COR-L47 (cell line): ENCODE measurements around the gene EFHC2.

Experiments used
- DNase-seq: peaks from one replicate; lab custom pipeline; 2025; lab: John Stamatoyannopoulos, UW

The EFHC2 gene, protein sequence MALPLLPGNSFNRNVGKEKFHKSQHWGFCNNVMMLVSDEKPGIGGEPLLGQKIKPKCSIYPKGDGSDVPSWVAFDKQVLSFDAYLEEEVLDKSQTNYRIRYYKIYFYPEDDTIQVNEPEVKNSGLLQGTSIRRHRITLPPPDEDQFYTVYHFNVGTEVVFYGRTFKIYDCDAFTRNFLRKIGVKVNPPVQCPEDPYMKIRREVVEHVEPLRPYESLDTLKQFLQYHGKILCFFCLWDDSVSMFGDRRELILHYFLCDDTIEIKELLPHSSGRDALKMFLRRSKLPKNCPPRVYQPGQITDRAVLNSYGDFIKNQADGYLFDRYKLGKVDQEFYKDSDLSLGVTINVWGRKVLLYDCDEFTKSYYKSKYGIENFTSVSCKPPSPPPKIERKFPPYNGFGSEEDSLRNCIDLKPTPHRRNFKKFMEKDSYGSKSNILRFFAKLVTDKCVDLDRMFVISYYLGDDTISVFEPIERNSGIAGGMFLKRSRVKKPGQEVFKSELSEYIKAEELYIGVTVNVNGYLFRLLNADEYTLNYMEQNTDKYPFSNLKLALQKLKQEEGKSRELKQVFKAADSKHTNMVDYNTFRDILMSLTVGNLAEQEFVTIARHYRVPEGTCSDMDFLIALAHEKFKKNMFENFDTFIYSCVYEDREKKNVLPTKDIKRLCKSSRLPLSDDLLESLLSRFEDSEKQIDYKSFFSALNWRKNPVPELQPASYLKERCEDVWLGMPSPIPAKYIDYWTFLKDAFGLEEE

DNA sequence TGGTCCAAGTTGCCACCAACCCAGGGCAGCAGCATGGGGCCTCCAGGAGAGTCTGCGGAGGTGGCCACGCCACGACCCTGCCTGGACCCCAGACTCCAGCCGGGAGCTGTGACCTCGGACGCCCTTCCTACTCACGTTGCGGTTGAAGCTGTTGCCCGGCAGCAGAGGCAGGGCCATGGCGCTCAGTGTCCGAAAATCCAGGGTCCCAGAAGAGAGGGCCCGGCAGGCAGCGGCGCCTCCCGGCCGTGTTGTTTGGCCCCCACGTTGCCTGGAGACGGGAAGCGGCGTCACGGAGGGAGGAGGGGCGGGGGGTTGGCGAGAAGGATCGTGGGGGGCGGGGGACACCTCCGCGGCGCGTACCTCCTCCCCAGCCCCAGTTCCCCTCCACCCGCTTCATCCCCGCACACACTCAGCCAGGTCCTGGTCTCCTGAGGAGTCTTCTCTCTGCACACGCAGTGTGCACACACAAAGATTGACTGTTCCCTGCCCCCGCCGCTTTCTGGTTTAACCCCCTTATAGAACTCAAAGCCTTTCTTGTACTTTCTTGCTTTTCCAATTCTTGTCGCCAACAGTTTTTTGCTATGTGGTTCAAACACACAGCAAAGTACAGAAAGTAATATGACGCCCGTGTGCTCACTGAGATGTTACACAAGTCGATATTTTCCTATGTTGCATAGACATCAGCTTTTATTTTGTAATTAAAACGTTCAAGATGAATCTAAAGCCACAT, at the start of gene EFHC2:
Gene EFHC2, minus strand, starts transcription at position 261 of the 730 bp plus-strand sequence. Its CDS starts 84 bp downstream, at position 177.
- no peak for DNase-seq

DNA sequence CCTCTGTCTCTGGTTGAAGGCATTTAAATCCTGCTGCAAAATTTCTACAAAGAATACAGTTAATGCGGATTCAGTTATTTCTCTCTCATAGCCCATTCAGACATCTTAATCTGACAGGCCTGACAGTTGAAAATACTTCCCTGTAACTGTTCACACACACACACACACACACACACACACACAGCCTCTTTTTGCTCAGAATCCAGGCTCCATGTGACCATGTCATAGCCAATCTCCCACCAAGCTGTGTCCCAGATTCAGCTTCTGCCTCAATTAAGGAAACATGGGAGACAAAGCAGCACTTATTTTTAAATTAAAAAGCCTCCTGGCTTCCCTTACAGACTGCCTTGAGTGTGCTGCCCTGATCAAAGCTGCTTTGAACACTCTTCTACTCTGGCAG, 49.3 kb upstream of the EFHC2 start:
- no peak for DNase-seq

GRCh38 chrX:44384688-44385338, 41.3 kb upstream of the EFHC2 start:
- no peak for DNase-seq

- no peak for DNase-seq
These were observed 39.4 kb upstream of the EFHC2 start for GRCh38 chrX:44382871-44383270.

- DNase-seq, result no peak
These were observed 9.3 kb upstream of the EFHC2 start for GRCh38 chrX:44352758-44353157.

- no peak for DNase-seq
These were observed 6.1 kb upstream of the EFHC2 start for GRCh38 chrX:44349561-44349960.

GRCh38 chrX:44344687-44345086, 1.2 kb upstream of the EFHC2 start:
- no peak for DNase-seq

DNA sequence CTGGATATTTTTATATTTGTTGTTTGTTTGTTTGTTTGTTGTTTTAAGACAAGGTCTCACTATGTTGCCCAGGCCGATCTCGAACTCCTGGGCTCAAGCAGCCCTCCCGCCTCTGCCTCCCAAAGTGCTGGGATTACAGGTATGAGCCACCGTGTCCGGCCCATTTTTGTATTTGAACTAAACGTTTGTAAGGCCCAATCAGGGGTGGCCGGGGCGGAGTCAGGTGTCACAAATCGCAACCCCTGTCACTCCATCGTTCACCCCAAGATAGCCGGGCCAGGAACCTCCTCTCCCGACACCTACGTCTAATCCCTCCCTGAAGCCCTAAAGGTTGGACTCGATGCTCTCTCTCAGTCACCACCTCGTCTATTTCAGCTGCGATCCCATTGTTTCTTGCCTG, 722 bp upstream of the EFHC2 start:
- DNase-seq, result no peak

- DNase-seq, result no peak
These were observed 606 bp downstream of the EFHC2 start for GRCh38 chrX:44342866-44343265.

DNA sequence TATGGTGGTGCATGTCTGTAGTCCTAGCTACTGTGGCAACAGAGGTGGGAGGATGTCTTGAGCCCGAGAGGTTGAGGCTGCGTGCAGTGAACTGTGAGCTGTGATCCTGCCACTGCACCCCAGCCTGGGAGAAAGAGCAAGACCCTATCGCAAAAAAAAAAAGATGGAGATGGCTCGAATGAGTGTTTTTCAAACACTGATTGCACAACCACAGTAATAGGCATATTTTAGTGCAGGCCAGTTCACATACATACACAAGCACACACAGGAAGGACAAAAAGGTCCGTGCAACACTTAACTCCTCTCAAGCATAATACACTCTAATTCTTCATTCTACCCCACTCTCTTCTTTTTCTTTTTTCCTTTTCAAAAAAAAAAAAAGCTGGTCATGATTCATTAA, 5.1 kb downstream of the EFHC2 start:
- DNase-seq, result no peak

GRCh38 chrX:44332437-44332836, 11.0 kb downstream of the EFHC2 start:
- no peak for DNase-seq

GRCh38 chrX:44330227-44330626, 13.2 kb downstream of the EFHC2 start:
- DNase-seq, result no peak

- DNase-seq, result no peak
These were observed 23.9 kb downstream of the EFHC2 start for GRCh38 chrX:44319550-44319949.

- DNase-seq, result no peak
These were observed 26.3 kb downstream of the EFHC2 start for GRCh38 chrX:44317181-44317580.

DNA sequence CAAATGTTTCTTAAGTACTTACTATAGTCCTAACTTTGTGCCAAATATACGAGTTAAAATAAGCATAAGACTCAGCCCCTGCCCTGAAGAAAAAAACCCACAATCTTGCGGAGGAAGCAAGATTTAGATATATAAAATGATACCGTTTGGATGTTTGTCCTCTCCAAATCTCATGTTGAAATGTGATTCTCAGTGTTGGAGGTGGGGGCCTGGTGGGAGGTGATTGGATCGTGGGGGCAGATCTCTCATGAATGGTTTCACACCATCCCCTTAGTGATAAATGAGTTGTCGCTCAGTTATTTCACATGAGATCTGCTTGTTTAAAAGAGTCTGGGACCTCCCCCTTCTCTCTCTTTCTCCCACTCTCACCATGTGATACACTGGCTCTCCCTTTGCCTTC, 28.7 kb downstream of the EFHC2 start:
- DNase-seq, result no peak

DNA sequence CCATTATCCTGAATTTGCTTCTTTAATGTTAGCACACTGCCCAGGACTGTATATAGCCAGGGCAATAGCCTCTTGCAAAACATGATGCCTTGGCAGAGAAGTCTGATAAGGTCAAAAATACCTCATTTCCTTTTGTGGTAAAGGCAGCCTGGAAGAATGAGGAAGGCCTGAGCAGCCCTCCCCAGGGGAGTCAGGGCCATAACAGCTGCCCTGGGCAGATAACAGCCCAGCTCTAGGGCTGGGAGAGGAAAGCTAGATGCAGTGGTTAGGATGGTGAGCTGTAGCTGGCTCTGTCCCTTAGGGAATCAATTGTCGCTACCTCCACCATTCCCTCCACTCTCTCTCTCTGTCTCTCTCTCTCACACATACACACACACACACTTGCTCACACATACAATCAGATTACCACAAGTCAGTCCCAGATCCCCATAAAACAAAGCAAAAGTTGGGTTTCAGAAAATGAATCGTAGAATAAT, 29.2 kb downstream of the EFHC2 start:
- no peak for DNase-seq

- DNase-seq, result no peak
These were observed 31.1 kb downstream of the EFHC2 start for GRCh38 chrX:44312421-44312820.

GRCh38 chrX:44310227-44310626, 33.2 kb downstream of the EFHC2 start:
- no peak for DNase-seq

DNA sequence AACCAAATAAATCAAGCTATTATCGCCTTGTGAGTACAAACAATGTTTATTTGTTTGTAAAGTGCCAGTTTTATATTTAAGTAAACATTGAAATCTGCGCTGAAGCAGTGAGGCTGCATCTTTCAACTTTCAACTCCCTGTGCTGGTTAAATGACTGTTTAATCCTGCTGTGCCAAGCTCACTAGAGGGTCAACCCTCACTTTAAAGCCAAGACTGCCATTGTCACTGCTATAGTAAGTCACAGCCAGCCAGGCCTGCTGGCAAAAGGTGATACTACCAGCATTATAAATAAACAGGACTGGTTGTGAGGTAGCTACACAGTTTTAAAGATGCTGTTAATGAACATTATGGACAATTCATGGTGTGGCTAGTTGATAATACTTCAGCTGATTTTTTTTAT, 34.6 kb downstream of the EFHC2 start:
- peak; percentile 58 for DNase-seq

GRCh38 chrX:44306356-44306755, 37.1 kb downstream of the EFHC2 start:
- no peak for DNase-seq

- DNase-seq, result no peak
These were observed 37.6 kb downstream of the EFHC2 start for GRCh38 chrX:44305921-44306320.

DNA sequence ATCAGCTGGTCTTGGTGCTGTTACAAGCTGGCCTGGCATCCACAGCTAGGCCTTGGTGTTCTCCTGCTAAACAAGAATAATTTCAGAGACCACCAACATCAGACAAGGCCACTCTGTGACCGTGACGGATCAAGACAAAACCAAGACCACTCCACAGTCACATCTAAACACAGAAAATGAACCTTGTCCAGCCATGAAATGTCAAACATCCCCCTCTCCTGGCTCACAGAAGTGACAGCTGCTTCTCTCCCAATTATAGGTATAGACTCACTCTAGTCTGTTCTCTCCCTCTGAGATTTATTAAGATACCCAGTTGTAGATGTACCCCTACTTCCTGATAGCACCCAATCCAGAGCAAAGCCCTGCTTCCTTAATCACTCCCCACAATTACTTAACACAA, 40.4 kb downstream of the EFHC2 start:
- DNase-seq, result no peak
